Coronary artery (tissue), 2 donors: ENCODE measurements around the gene EPB41L2.
"Not testable (repeated sequence)": the region's sequence is repeated elsewhere in the genome, so short reads cannot be mapped to it uniquely, and the experiment has no call there.

Source experiments
- DNase-seq: peaks from one replicate; pipeline ENCODE4 v3.0.0-alpha.2; 2017; ENCODE audit warnings: low spot score
- H3K27ac ChIP-seq, 2 donors: fragments of 200-600 bp; sonication (generic); one replicate each; pipeline ENCODE4 v1.5.1; 2016 to 2019
- H3K4me3 ChIP-seq: fragments of 200-600 bp; sonication (generic); 2 replicates; pipeline ENCODE4 v1.5.1; 2016; ENCODE audit warnings: mild to moderate bottlenecking, moderate library complexity
- CTCF ChIP-seq: fragments of 200-600 bp; sonication (generic); IDR thresholded peaks from one replicate; pipeline ENCODE4 v1.5.1; 2019; ENCODE audit warnings: antibody characterized with exemption

EPB41L2 gene

GRCh38 chr6:131096786-131097185 is 33.7 kb upstream of the EPB41L2 start:
- TF ChIP-seq CTCF: no peak
- Histone ChIP-seq H3K4me3 (no peak overlapping the region), H3K27ac (no peak overlapping the region)
- no peak for DNase-seq

- Histone ChIP-seq H3K27ac (no peak overlapping the region), H3K4me3 (no peak overlapping the region)
- no peak for DNase-seq
- TF ChIP-seq CTCF: no peak
These were observed 30.3 kb upstream of the EPB41L2 start for GRCh38 chr6:131093334-131093733.

- H3K27ac ChIP-seq, H3K4me3 ChIP-seq, DNase-seq: not testable (repeated sequence)
These were observed 28.9 kb upstream of the EPB41L2 start for GRCh38 chr6:131091944-131092343.

GRCh38 chr6:131090339-131090738 is 27.3 kb upstream of the EPB41L2 start:
- not testable (repeated sequence) for H3K27ac ChIP-seq, DNase-seq, H3K4me3 ChIP-seq

GRCh38 chr6:131084982-131085381 is 21.9 kb upstream of the EPB41L2 start:
- DNase-seq: no peak
- TF ChIP-seq CTCF: no peak
- no peak overlapping the region for H3K27ac ChIP-seq

GRCh38 chr6:131083687-131084086 is 20.6 kb upstream of the EPB41L2 start:
- no peak for TF ChIP-seq CTCF
- Histone ChIP-seq H3K4me3 (no peak overlapping the region), H3K27ac (no peak overlapping the region)
- DNase-seq: no peak

More at GRCh38 chr6:131084982-131085381, 21.9 kb upstream of the EPB41L2 start:
- no peak overlapping the region for H3K4me3 ChIP-seq

GRCh38 chr6:131082335-131082734 is 19.3 kb upstream of the EPB41L2 start:
- Histone ChIP-seq H3K4me3 (no peak overlapping the region), H3K27ac (no peak overlapping the region)
- TF ChIP-seq CTCF: no peak
- no peak for DNase-seq

- Histone ChIP-seq H3K4me3 (no peak overlapping the region), H3K27ac (no peak overlapping the region)
- TF ChIP-seq CTCF: no peak
- no peak for DNase-seq
These were observed 17.0 kb upstream of the EPB41L2 start for GRCh38 chr6:131080084-131080483.
